Epithelial cell of esophagus (primary cell): Measurements from ENCODE around the gene LRPAP1.
A peak's percentile ranks its signal among the peaks of the same experiment; 100 is the strongest.

Experiments used
- DNase-seq: peaks from one replicate; pipeline ENCODE4 v3.0.0; 2010; ENCODE audit warnings: low read depth
- H3K4me3 ChIP-seq: 2 replicates; pipeline ENCODE4 v1.5.1; 2011; ENCODE audit warnings: mild to moderate bottlenecking, low read length, control low read depth
- TF ChIP-seq, protein P1 (sequence below): IDR thresholded peaks from 2 replicates; pipeline ENCODE4 v1.5.1; 2011; ENCODE audit warnings: low read depth, mild to moderate bottlenecking, low read length, control low read depth, inconsistent platforms; ENCODE audit not compliant: insufficient read depth; ENCODE audit errors: missing control alignments

Gene LRPAP1

GRCh38 chr4:3485886-3486540, 46.2 kb downstream of the LRPAP1 start:
- no peak overlapping the region for H3K4me3 ChIP-seq
- DNase-seq, result no peak
- TF ChIP-seq, protein P1, sequence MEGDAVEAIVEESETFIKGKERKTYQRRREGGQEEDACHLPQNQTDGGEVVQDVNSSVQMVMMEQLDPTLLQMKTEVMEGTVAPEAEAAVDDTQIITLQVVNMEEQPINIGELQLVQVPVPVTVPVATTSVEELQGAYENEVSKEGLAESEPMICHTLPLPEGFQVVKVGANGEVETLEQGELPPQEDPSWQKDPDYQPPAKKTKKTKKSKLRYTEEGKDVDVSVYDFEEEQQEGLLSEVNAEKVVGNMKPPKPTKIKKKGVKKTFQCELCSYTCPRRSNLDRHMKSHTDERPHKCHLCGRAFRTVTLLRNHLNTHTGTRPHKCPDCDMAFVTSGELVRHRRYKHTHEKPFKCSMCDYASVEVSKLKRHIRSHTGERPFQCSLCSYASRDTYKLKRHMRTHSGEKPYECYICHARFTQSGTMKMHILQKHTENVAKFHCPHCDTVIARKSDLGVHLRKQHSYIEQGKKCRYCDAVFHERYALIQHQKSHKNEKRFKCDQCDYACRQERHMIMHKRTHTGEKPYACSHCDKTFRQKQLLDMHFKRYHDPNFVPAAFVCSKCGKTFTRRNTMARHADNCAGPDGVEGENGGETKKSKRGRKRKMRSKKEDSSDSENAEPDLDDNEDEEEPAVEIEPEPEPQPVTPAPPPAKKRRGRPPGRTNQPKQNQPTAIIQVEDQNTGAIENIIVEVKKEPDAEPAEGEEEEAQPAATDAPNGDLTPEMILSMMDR, result no peak

- TF ChIP-seq, protein P1, result no peak
- no peak overlapping the region for H3K4me3 ChIP-seq
- DNase-seq, result no peak
Measured at GRCh38 chr4:3485011-3485791, 47.0 kb downstream of the LRPAP1 start.

DNA sequence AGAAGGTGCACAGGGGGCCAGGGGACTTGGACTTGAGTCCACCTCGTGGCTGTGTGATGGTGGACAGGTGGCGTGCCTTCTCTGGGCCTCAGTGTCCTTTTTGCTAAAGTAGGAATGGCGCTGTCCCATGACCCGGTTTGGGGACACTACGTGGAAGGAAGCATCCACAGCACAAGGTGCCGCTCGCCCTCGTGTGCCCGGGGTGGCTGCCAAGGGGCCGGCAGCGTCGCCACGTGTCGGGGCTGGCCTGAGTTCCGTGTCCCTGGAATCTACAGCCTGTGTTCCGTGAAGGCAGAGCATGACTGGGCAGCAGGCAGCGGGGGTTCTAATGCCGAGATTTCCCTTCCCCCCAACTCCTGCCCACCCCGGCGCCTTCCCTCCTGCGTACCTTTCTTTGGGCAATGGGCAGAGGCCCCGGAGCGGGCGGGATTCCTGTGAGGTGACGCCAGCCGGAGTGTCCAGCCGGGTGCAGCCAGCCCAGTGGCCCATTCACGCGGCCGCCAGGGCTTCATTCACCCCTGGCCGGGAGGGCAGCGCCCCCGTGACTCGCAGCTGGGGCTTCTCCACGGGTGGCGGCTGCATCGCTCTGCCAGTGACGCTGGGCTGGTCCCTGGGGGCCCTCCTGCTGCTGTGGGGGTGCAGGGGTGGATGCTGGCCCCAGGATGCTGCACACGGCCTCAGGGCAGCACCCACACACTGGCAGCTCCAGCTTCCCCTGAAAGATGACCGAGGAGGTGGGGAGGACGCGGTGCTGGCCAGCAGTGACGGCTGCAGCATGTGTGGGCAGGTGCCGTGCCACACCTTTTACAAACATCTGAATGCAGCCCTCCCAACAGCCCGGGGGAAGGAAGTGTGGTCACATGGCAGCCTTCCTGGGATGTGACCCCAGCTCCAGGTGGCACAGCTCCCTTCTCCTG, 47.9 kb downstream of the LRPAP1 start:
- TF ChIP-seq, protein P1, result no peak
- peak; percentile 84 for DNase-seq
- H3K4me3 ChIP-seq, result no peak overlapping the region

GRCh38 chr4:3483471-3483921, 48.7 kb downstream of the LRPAP1 start:
- DNase-seq, result no peak
- no peak overlapping the region for H3K4me3 ChIP-seq
- TF ChIP-seq, protein P1, result no peak

DNA sequence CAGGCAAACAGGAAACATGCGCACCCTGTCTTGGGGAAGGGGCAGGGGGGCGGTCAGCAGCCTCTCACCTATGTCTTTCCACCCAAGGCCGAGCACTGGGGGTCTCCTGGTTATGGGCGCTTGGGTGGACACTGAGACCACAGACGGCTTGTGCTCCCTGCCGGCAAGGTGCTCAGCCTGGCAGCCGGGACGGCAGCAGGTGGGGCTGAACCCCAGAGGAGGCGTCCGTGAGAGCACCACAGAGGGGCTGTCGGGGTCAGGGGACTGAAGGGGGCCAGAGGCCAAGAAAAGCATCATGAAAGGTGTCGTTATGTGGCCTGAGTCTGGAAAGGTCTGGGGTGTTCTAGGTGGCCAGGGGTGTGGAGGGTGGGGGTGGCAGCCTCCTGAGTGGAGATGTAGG, 49.5 kb downstream of the LRPAP1 start:
- no peak overlapping the region for H3K4me3 ChIP-seq
- DNase-seq, result no peak

DNA sequence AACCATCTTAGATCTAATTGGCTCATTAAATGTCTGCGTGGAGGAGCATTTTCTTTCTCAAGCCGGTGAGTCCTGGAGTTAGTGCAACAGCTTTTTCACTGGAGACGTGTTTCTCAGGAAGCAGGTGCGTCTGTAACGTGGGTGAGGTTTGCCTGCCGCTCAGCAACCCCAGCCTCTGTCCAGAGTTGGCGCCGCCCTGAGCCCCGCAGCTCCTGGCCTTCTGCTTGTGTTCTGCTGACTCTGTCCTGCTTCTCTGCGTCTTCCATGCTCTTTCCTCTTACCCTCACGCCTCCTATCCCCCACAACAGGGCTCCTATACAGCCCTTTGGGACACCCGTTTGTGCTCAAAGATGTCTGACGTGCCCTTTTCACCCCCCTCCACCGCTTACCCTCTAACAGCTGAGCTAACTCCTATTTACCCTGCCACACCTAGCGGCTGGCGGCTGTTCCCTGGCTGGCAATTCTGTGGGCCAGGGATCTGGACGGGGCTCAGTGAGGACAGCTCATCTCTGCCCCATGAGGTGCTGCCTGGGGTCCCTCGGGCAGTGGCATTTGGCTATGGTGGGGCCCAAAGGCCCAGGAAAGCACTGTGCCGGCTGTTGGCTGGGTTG, 50.3 kb downstream of the LRPAP1 start:
- DNase-seq, result no peak
- no peak overlapping the region for H3K4me3 ChIP-seq
- TF ChIP-seq, protein P1, result no peak

More for the DNA sequence above, 49.5 kb downstream of the LRPAP1 start:
- TF ChIP-seq, protein P1, result no peak
